ENCODE measurements around the gene PFKFB4. TPM values are rescaled to one million over a fixed set of nuclear protein-coding genes. Genes with fewer than 3 reads are reported as not detected.
A peak's percentile ranks its signal among the peaks of the same experiment; 100 is the strongest.

The PFKFB4 gene
- total RNA-seq, 2 experiments from 2014 or later: 0.98 to 2.5 TPM

GRCh38 chr3:48548126-48548525 lies 8.5 kb downstream of the PFKFB4 start:
- H3K4me1 Mint-ChIP-seq (ENCODE audit: low read depth): peaks cover 21% of the 10 kb centered on the region
- Histone ChIP-seq H3K36me3 (ENCODE audit: insufficient read depth, low read length) (no peaks in the 10 kb centered on the region), H3K9me3 (ENCODE audit: control insufficient read depth in 1 of 2, insufficient read depth in 1 of 2, low read length in 2 of 2) (no peaks in the 10 kb centered on the region), H3K4me1 (ENCODE audit: insufficient read depth, low read length) (peaks cover 17% of the 10 kb centered on the region), H3K27ac (ENCODE audit: low read depth in 1 of 2, low read length in 2 of 2) (no peak overlapping the region), H3K27me3 (ENCODE audit: control insufficient read depth in 1 of 2, insufficient read depth in 2 of 2, low read length in 2 of 2) (no peaks in the 10 kb centered on the region), H3K4me3 (ENCODE audit: low read length) (no peak overlapping the region)
- ChIA-PET POLR2A (interaction anchor here (2.3 to 3.4 kb wide), 2 partner anchors 10 to 108 kb away, joined by 7 to 12 read pairs; partner anchors contain the start of genes CCDC51, PFKFB4 and TMA7), CTCF (interaction anchor here (1.2 to 2.8 kb wide), 4 partner anchors 90 to 147 kb away, joined by 4 to 33 read pairs (median 16); partner anchors contain the start of genes CCDC51 and TMA7)
- DNase-seq: no peak
- intact Hi-C loops (cut with DNase I, micrococcal nuclease): loop anchor here (1.0 to 5.0 kb wide), 6 partner anchors 41 to 275 kb away; a partner anchor contains a TSS
- no peaks in the 10 kb centered on the region for H3K9me3 Mint-ChIP-seq
- no peak overlapping the region for H3K4me3 Mint-ChIP-seq
- H3K27me3 Mint-ChIP-seq: no peaks in the 10 kb centered on the region
- H3K36me3 Mint-ChIP-seq (ENCODE audit: low read depth): no peaks in the 10 kb centered on the region
- TF ChIP-seq CTCF (IDR thresholded peaks at IDR 0.05): no peak
- ATAC-seq (ENCODE audit: poor library complexity): no peak
- no peak overlapping the region for H3K27ac Mint-ChIP-seq

GRCh38 chr3:48546203-48546829 lies 10.3 kb downstream of the PFKFB4 start:
- H3K27ac Mint-ChIP-seq: no peak overlapping the region
- H3K27ac ChIP-seq (ENCODE audit: low read depth in 1 of 2, low read length in 2 of 2): no peak overlapping the region
- peak in 3 of 14 experiments; percentile 32 to 48 (median 43) for DNase-seq

GRCh38 chr3:48544141-48544540 lies 12.5 kb downstream of the PFKFB4 start:
- no peak overlapping the region for H3K27ac ChIP-seq (ENCODE audit: low read depth in 1 of 2, low read length in 2 of 2)
- POLR2A ChIA-PET: no interaction called here
- no peaks in the 10 kb centered on the region for H3K9me3 ChIP-seq (ENCODE audit: control insufficient read depth in 1 of 2, insufficient read depth in 1 of 2, low read length in 2 of 2)
- Mint-ChIP-seq H3K36me3 (ENCODE audit: low read depth) (no peaks in the 10 kb centered on the region), H3K27me3 (no peaks in the 10 kb centered on the region), H3K4me3 (no peak overlapping the region), H3K4me1 (ENCODE audit: low read depth) (peaks cover 21% of the 10 kb centered on the region), H3K27ac (no peak overlapping the region), H3K9me3 (no peaks in the 10 kb centered on the region)
- no peak overlapping the region for H3K4me3 ChIP-seq (ENCODE audit: low read length)
- H3K4me1 ChIP-seq (ENCODE audit: insufficient read depth, low read length): peaks cover 16% of the 10 kb centered on the region
- DNase-seq (no peak), ATAC-seq (ENCODE audit: poor library complexity) (no peak)
- intact Hi-C loops (cut with DNase I, micrococcal nuclease): no loop called here
- TF ChIP-seq CTCF (IDR thresholded peaks at IDR 0.05): no peak
- CTCF ChIA-PET: interaction anchor here (1.8 kb wide), 1 partner anchor 108 kb away, joined by 5 read pairs; no protein-coding TSS in a partner anchor
- H3K27me3 ChIP-seq (ENCODE audit: control insufficient read depth in 1 of 2, insufficient read depth in 2 of 2, low read length in 2 of 2): no peaks in the 10 kb centered on the region
- no peaks in the 10 kb centered on the region for H3K36me3 ChIP-seq (ENCODE audit: insufficient read depth, low read length)

More at GRCh38 chr3:48546203-48546829, 10.3 kb downstream of the PFKFB4 start:
- Mint-ChIP-seq H3K4me1 (ENCODE audit: low read depth) (peaks cover 21% of the 10 kb centered on the region), H3K27me3 (no peaks in the 10 kb centered on the region), H3K9me3 (no peaks in the 10 kb centered on the region), H3K36me3 (ENCODE audit: low read depth) (no peaks in the 10 kb centered on the region), H3K4me3 (no peak overlapping the region)
- H3K36me3 ChIP-seq (ENCODE audit: insufficient read depth, low read length): no peaks in the 10 kb centered on the region
- ATAC-seq (ENCODE audit: poor library complexity): no peak
- peaks cover 17% of the 10 kb centered on the region for H3K4me1 ChIP-seq (ENCODE audit: insufficient read depth, low read length)
- H3K27me3 ChIP-seq (ENCODE audit: control insufficient read depth in 1 of 2, insufficient read depth in 2 of 2, low read length in 2 of 2): no peaks in the 10 kb centered on the region
- H3K9me3 ChIP-seq (ENCODE audit: control insufficient read depth in 1 of 2, insufficient read depth in 1 of 2, low read length in 2 of 2): no peaks in the 10 kb centered on the region
- H3K4me3 ChIP-seq (ENCODE audit: low read length): no peak overlapping the region
- CTCF ChIA-PET: interaction anchor here (0.7 kb wide), 1 partner anchor 110 kb away, joined by 4 read pairs; no protein-coding TSS in a partner anchor
- intact Hi-C loops (cut with DNase I, micrococcal nuclease): loop anchor here in 1 of 2 experiments (5.0 kb wide), 1 partner anchor 109 kb away; no protein-coding TSS in a partner anchor
- TF ChIP-seq CTCF (IDR thresholded peaks at IDR 0.05): no peak
- POLR2A ChIA-PET: interaction anchor here (0.6 to 1.0 kb wide), 5 partner anchors 71 to 145 kb away, joined by 3 to 5 read pairs (median 4); partner anchors contain the start of genes ATRIP, CCDC51 and TMA7
